Immature natural killer cell (primary cell): ENCODE measurements around the gene LRRC70. TPM values are rescaled to one million over a fixed set of nuclear protein-coding genes. Genes with fewer than 3 reads are reported as not detected.
"Not testable (repeated sequence)": the region's sequence is repeated elsewhere in the genome, so short reads cannot be mapped to it uniquely, and the experiment has no call there.

Experiments
- DNase-seq, 3 donors: peaks; one replicate each; pipeline ENCODE4 v3.0.0; 2022; ENCODE audit warnings: mixed read lengths in 1 of 3
- H3K27ac Mint-ChIP-seq, 6 donors: one replicate each; pipeline ENCODE4 v1.8.0; 2020; ENCODE audit warnings: mixed read lengths in 6 of 6, mild to moderate bottlenecking in 5 of 6, inconsistent platforms in 4 of 6, moderate library complexity in 3 of 6
- H3K27me3 Mint-ChIP-seq, 3 donors: one replicate each; pipeline ENCODE4 v1.8.0; 2020 to 2021; ENCODE audit warnings: low read depth in 3 of 3, mild to moderate bottlenecking in 3 of 3, mixed read lengths in 3 of 3, moderate library complexity in 3 of 3, inconsistent platforms in 1 of 3
- H3K36me3 Mint-ChIP-seq, 3 donors: one replicate each; pipeline ENCODE4 v1.8.0; 2020; ENCODE audit warnings: mixed read lengths in 3 of 3, inconsistent platforms in 2 of 3, mild to moderate bottlenecking in 2 of 3
- H3K4me1 Mint-ChIP-seq, 2 donors: one replicate each; pipeline ENCODE4 v1.8.0; 2020; ENCODE audit warnings: inconsistent platforms in 2 of 2, mild to moderate bottlenecking in 2 of 2, mixed read lengths in 2 of 2, moderate library complexity in 1 of 2
- H3K4me3 Mint-ChIP-seq, 5 donors: one replicate each; pipeline ENCODE4 v1.8.0; 2020; ENCODE audit warnings: mild to moderate bottlenecking in 5 of 5, mixed read lengths in 5 of 5, inconsistent platforms in 3 of 5, moderate library complexity in 3 of 5
- H3K9me3 Mint-ChIP-seq, 6 donors: one replicate each; pipeline ENCODE4 v1.8.0; 2020; ENCODE audit warnings: mild to moderate bottlenecking in 6 of 6, mixed read lengths in 6 of 6, inconsistent platforms in 4 of 6, moderate library complexity in 3 of 6
- polyA plus RNA-seq, 3 donors: library from polyadenylated mRNA; unstranded; fragments of 300-500 nt; fragmentation: Illumina TruSeq; gene quantifications; one replicate each; pipeline ENCODE4 v1.2.3, GENCODE V29; 2021

LRRC70 gene
- polyA plus RNA-seq, 3 donors from 2014 or later: 4.4 to 13.5 TPM; not detected in 1

GRCh38 chr5:62600560-62601252 is 22.1 kb downstream of the LRRC70 start:
- Mint-ChIP-seq H3K27me3 (no peaks in the 10 kb centered on the region), H3K36me3 (peaks cover 0 to 2% (median 0%) of the 10 kb centered on the region in 3 donors), H3K4me3 (no peak overlapping the region), H3K27ac (peak overlapping the region in 1 of 6 donors; percentile 38), H3K4me1 (peaks cover 44 to 83% of the 10 kb centered on the region in 2 donors), H3K9me3 (no peaks in the 10 kb centered on the region)
- no peak for DNase-seq

- Mint-ChIP-seq H3K4me1 (peaks cover 58 to 84% of the 10 kb centered on the region in 2 donors), H3K36me3 (peaks cover 2 to 6% (median 2%) of the 10 kb centered on the region in 3 donors), H3K4me3 (no peak overlapping the region), H3K27me3 (no peaks in the 10 kb centered on the region), H3K9me3 (no peaks in the 10 kb centered on the region), H3K27ac (no peak overlapping the region)
- no peak for DNase-seq
Measured at GRCh38 chr5:62603934-62604333, 25.3 kb downstream of the LRRC70 start.

- peaks cover 60 to 80% of the 10 kb centered on the region in 2 donors for H3K4me1 Mint-ChIP-seq
- DNase-seq: no peak
- peaks cover 2 to 15% (median 6%) of the 10 kb centered on the region in 3 donors for H3K36me3 Mint-ChIP-seq
- H3K4me3 Mint-ChIP-seq: peak overlapping the region; percentile 25 to 48 (median 36)
- no peaks in the 10 kb centered on the region for H3K9me3 Mint-ChIP-seq
- H3K27ac Mint-ChIP-seq: peak overlapping the region in 1 of 6 donors; percentile 34
- H3K27me3 Mint-ChIP-seq: no peaks in the 10 kb centered on the region
Measured at GRCh38 chr5:62605638-62606037, 27.0 kb downstream of the LRRC70 start.

GRCh38 chr5:62606878-62607277 is 28.3 kb downstream of the LRRC70 start:
- Mint-ChIP-seq H3K4me3 (peak overlapping the region in 4 of 5 donors; percentile 3 to 33 (median 25)), H3K4me1 (peaks cover 52 to 67% of the 10 kb centered on the region in 2 donors), H3K27ac (peak overlapping the region in 5 of 6 donors; percentile 3 to 74 (median 47)), H3K9me3 (no peaks in the 10 kb centered on the region), H3K27me3 (no peaks in the 10 kb centered on the region), H3K36me3 (peaks cover 2 to 15% (median 6%) of the 10 kb centered on the region in 3 donors)
- DNase-seq: no peak

- Mint-ChIP-seq H3K27ac (peak overlapping the region; percentile 41 to 65 (median 61)), H3K4me3 (peak overlapping the region in 4 of 5 donors; percentile 4 to 51 (median 30)), H3K27me3 (no peaks in the 10 kb centered on the region), H3K4me1 (peaks cover 45 to 60% of the 10 kb centered on the region in 2 donors), H3K9me3 (no peaks in the 10 kb centered on the region), H3K36me3 (peaks cover 2 to 18% (median 6%) of the 10 kb centered on the region in 3 donors)
- DNase-seq: no peak
Measured at GRCh38 chr5:62607615-62608014, 29.0 kb downstream of the LRRC70 start.

GRCh38 chr5:62608529-62609511 is 30.2 kb downstream of the LRRC70 start:
- DNase-seq: peak in 1 of 3 donors; percentile 17
- Mint-ChIP-seq H3K4me3 (peak overlapping the region; percentile 8 to 60 (median 44)), H3K9me3 (no peaks in the 10 kb centered on the region), H3K4me1 (peaks cover 44 to 51% of the 10 kb centered on the region in 2 donors), H3K36me3 (peaks cover 4 to 27% (median 11%) of the 10 kb centered on the region in 3 donors), H3K27ac (peak overlapping the region; percentile 27 to 65 (median 56)), H3K27me3 (no peaks in the 10 kb centered on the region)

GRCh38 chr5:62614355-62614754 is 35.7 kb downstream of the LRRC70 start:
- no peak overlapping the region for H3K4me3 Mint-ChIP-seq
- DNase-seq: no peak
- no peaks in the 10 kb centered on the region for H3K27me3 Mint-ChIP-seq
- peaks cover 5 to 10% of the 10 kb centered on the region in 2 donors for H3K4me1 Mint-ChIP-seq
- no peaks in the 10 kb centered on the region for H3K9me3 Mint-ChIP-seq
- peaks cover 11 to 36% (median 16%) of the 10 kb centered on the region in 3 donors for H3K36me3 Mint-ChIP-seq
- no peak overlapping the region for H3K27ac Mint-ChIP-seq

GRCh38 chr5:62616615-62617277 is 38.1 kb downstream of the LRRC70 start:
- H3K36me3 Mint-ChIP-seq: peaks cover 14 to 28% (median 16%) of the 10 kb centered on the region in 3 donors
- no peaks in the 10 kb centered on the region for H3K27me3 Mint-ChIP-seq
- H3K4me3 Mint-ChIP-seq: no peak overlapping the region
- no peak overlapping the region for H3K27ac Mint-ChIP-seq
- H3K4me1 Mint-ChIP-seq: peaks cover 2 to 11% of the 10 kb centered on the region in 2 donors
- DNase-seq: no peak
- H3K9me3 Mint-ChIP-seq: no peaks in the 10 kb centered on the region

- no peaks in the 10 kb centered on the region for H3K9me3 Mint-ChIP-seq
- H3K27ac Mint-ChIP-seq: no peak overlapping the region
- peaks cover 11 to 22% (median 13%) of the 10 kb centered on the region in 3 donors for H3K36me3 Mint-ChIP-seq
- H3K27me3 Mint-ChIP-seq: no peaks in the 10 kb centered on the region
- no peak for DNase-seq
- H3K4me1 Mint-ChIP-seq: peaks cover 2 to 11% of the 10 kb centered on the region in 2 donors
- H3K4me3 Mint-ChIP-seq: no peak overlapping the region
Measured at GRCh38 chr5:62617943-62618342, 39.3 kb downstream of the LRRC70 start.

GRCh38 chr5:62620761-62621160 is 42.1 kb downstream of the LRRC70 start:
- Mint-ChIP-seq H3K27me3 (no peaks in the 10 kb centered on the region), H3K36me3 (peaks cover 0 to 4% (median 3%) of the 10 kb centered on the region in 3 donors), H3K4me3 (no peak overlapping the region), H3K9me3 (no peaks in the 10 kb centered on the region), H3K27ac (peak overlapping the region in 2 of 6 donors; percentile 9 to 53), H3K4me1 (peaks cover 2 to 7% of the 10 kb centered on the region in 2 donors)
- no peak for DNase-seq

GRCh38 chr5:62621280-62621679 is 42.7 kb downstream of the LRRC70 start:
- Mint-ChIP-seq H3K27me3 (no peaks in the 10 kb centered on the region), H3K36me3 (peaks cover 0 to 4% (median 3%) of the 10 kb centered on the region in 3 donors), H3K9me3 (no peaks in the 10 kb centered on the region), H3K4me1 (peaks cover 2 to 7% of the 10 kb centered on the region in 2 donors), H3K4me3 (no peak overlapping the region), H3K27ac (peak overlapping the region in 2 of 6 donors; percentile 9 to 53)
- DNase-seq: no peak

GRCh38 chr5:62623271-62623670 is 44.7 kb downstream of the LRRC70 start:
- no peak overlapping the region for H3K27ac Mint-ChIP-seq
- peaks cover 2 to 7% of the 10 kb centered on the region in 2 donors for H3K4me1 Mint-ChIP-seq
- DNase-seq: no peak
- no peaks in the 10 kb centered on the region for H3K9me3 Mint-ChIP-seq
- H3K27me3 Mint-ChIP-seq: no peaks in the 10 kb centered on the region
- no peak overlapping the region for H3K4me3 Mint-ChIP-seq
- H3K36me3 Mint-ChIP-seq: peaks cover 4 to 6% (median 6%) of the 10 kb centered on the region in 3 donors

GRCh38 chr5:62624436-62624835 is 45.8 kb downstream of the LRRC70 start:
- not testable (repeated sequence) for H3K9me3 Mint-ChIP-seq, H3K4me1 Mint-ChIP-seq, H3K27me3 Mint-ChIP-seq, H3K4me3 Mint-ChIP-seq, H3K27ac Mint-ChIP-seq, H3K36me3 Mint-ChIP-seq, DNase-seq
